ENCODE results near the gene C14orf132. TPM values are rescaled to one million over a fixed set of nuclear protein-coding genes. Genes with fewer than 3 reads are reported as not detected.

C14orf132 gene
- total and polyA plus RNA-seq, 9 of the 15 experiments (the other 6 are each of a cell fraction or from before 2014, with no cell fraction given): not detected

DNA sequence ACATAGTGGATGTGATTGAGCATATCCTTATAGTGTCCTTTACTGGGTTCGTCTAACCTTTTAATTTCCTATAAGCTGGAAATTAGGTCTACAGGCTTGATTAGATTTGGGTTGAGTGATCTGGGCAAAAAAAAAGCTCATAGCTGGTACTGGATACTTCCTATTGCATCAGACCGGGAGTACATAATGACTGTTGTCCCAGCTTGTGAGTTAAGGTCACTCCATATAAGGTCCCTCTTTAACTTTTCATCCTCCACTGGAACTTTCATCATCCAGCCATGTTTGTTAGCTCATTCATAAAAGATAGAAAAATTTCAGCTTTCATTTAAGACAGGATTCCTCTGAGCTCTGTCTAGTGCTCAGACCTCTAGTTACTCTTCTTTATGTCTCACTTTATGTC, 80.8 kb downstream of the C14orf132 start (continued):
- TF ChIP-seq, protein P1, sequence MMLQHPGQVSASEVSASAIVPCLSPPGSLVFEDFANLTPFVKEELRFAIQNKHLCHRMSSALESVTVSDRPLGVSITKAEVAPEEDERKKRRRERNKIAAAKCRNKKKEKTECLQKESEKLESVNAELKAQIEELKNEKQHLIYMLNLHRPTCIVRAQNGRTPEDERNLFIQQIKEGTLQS (IDR thresholded peaks at IDR 0.05): peak; percentile 25; the same call in 1 of the 2 replicates
- TF ChIP-seq, protein P1 (CRISPR knock-in tag; conservative IDR thresholded peaks at IDR 0.05): no peak
- TF ChIP-seq HMGN3 (IDR thresholded peaks at IDR 0.05; ENCODE audit: borderline replicate concordance, extremely low read depth, insufficient read length, low read depth, low read length) (no peak), RBM14 (IDR thresholded peaks at IDR 0.05; ENCODE audit: borderline replicate concordance, insufficient read depth, low read depth, low read length) (no peak), HMG20B (CRISPR knock-in tag; IDR thresholded peaks at IDR 0.05) (no peak)
- TF ChIP-seq, protein P2, sequence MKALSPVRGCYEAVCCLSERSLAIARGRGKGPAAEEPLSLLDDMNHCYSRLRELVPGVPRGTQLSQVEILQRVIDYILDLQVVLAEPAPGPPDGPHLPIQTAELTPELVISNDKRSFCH (CRISPR knock-in tag; IDR thresholded peaks at IDR 0.05): no peak
- TF ChIP-seq, protein P2 (tag; IDR thresholded peaks at IDR 0.05): no peak

DNA sequence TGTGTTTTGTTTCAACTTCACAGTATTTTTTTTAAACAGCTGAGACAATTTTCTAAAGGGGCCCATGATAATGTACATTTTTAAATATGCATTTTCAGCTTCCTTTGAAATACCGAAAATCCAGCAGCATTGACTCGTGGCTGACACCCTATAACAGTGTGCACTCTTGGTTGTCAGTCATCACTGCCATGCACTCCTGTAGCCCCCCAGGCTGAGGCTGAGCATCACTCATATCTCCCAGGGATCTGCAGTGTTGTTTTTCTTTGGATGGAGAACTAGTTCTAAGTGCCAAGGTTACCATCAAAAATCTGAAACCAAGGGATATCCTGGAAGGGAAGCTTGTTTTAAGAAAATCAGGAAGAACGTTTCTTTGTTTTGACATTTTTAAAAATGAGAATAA, 81.2 kb downstream of the C14orf132 start:
- no peak for FAIRE-seq
- H3K79me2 ChIP-seq (ENCODE audit: control insufficient read depth, insufficient read depth, low read length): no peaks in the 10 kb centered on the region
- intact Hi-C loops (cut with micrococcal nuclease): no loop called here
- ATAC-seq: no peak
- H3K27ac ChIP-seq (ENCODE audit: extremely low read depth, low read depth, low read length): no peak overlapping the region
- in situ Hi-C loops (cut with MboI): no loop called here
- no peaks in the 10 kb centered on the region for H3K36me3 ChIP-seq (ENCODE audit: control insufficient read depth, insufficient read depth, low read length)
- H3K4me2 ChIP-seq (ENCODE audit: insufficient read depth, low read length): no peak overlapping the region
- H3K27me3 ChIP-seq (ENCODE audit: control insufficient read depth in 2 of 2, insufficient read depth in 2 of 2, low read length in 2 of 2): no peaks in the 10 kb centered on the region; a peak in 1 of 5 replicates
- no peaks in the 10 kb centered on the region for H4K20me1 ChIP-seq (replicated peaks; ENCODE audit: control insufficient read depth, insufficient read depth, low read length)
- no peak overlapping the region for H3K4me3 ChIP-seq
- no TSS peak for BruUV-seq (replicated peaks)
- CTCF ChIA-PET (ENCODE audit: low intra/inter-chr PET ratio): no interaction called here
- H3K9me1 ChIP-seq (ENCODE audit: control insufficient read depth, insufficient read depth, low read length): no peaks in the 10 kb centered on the region
- no peak overlapping the region for H3K9ac ChIP-seq (ENCODE audit: insufficient read depth in 1 of 2, low read depth in 2 of 2, low read length in 2 of 2)
- TF ChIP-seq, protein P3, sequence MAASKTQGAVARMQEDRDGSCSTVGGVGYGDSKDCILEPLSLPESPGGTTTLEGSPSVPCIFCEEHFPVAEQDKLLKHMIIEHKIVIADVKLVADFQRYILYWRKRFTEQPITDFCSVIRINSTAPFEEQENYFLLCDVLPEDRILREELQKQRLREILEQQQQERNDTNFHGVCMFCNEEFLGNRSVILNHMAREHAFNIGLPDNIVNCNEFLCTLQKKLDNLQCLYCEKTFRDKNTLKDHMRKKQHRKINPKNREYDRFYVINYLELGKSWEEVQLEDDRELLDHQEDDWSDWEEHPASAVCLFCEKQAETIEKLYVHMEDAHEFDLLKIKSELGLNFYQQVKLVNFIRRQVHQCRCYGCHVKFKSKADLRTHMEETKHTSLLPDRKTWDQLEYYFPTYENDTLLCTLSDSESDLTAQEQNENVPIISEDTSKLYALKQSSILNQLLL (CRISPR knock-in tag; IDR thresholded peaks at IDR 0.05; ENCODE audit: borderline replicate concordance): no peak
- 0 out of 2 replicates have a peak, but pooled peaks have one; percentile 12 for TF ChIP-seq ZNF175 (CRISPR knock-in tag; IDR thresholded peaks at IDR 0.05; ENCODE audit: low read depth)
- H2AFZ ChIP-seq (ENCODE audit: low read depth, low read length): no peak overlapping the region
- no peaks in the 10 kb centered on the region for H3K4me1 ChIP-seq (replicated peaks in 1 of 2; ENCODE audit: control insufficient read depth in 2 of 2, insufficient read depth in 2 of 2, low read length in 2 of 2)
- POLR2A ChIA-PET: no interaction called here
- 0% methylated on average over 3 of the region's 3 CpGs for WGBS (ENCODE audit: insufficient coverage, low coverage, missing lambda C conversion rate)
- no peak for DNase-seq (ENCODE audit: extremely low read depth in 1 of 4, low spot score in 3 of 4)
- H3K9me3 ChIP-seq (replicated peaks; ENCODE audit: control insufficient read depth, insufficient read depth, low read depth, low read length): no peaks in the 10 kb centered on the region
